Measurements from ENCODE around the gene C4orf17.
"Not testable (repeated sequence)": the region's sequence is repeated elsewhere in the genome, so short reads cannot be mapped to it uniquely, and the experiment has no call there.

C4orf17 gene

GRCh38 chr4:99510721-99511120 is at the start of gene C4orf17:
TSS of gene C4orf17 (plus strand) at chr4:99511021. CDS start at chr4:99513082, 2,061 bp downstream.
- DNase-seq = no peak

DNA sequence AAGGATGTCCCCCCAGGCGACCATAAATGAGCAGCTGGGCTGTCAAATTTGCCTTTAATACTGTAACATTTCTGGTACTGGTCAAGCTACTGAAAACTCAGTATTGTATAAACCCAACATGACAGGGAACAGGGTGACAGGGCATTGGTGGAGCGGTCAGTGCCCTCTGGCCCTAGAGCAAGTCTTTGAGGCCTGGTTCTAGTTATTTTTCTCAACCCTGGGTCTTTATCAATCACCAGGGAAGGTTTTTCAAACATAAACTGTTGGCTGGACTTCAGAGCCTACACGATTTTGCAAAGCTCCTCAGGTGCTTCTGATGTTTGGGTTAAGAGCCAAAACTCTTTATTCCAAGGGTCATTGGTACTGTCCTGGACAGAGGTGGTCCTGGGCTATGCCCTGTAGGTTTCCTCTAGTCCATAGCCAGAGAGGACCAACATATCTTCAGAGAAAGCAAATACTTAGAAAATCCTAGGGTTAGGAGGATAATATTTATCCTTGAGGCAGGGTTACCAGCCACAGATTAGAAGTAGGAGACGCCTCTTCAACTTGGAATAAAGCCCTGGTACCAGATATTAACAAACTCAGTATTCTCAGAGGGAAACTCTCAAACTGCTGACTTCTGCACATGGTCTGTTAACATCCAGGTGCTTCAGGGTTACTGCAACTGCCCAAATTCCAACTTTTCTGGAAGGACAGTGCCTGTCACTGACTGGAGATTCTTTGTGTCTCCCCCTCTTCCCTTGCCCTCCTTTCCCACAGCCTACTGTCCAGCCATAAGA is 49.0 kb upstream of the C4orf17 start:
- no peak for DNase-seq

GRCh38 chr4:99462875-99463464 is 47.9 kb upstream of the C4orf17 start:
- DNase-seq = no peak

DNA sequence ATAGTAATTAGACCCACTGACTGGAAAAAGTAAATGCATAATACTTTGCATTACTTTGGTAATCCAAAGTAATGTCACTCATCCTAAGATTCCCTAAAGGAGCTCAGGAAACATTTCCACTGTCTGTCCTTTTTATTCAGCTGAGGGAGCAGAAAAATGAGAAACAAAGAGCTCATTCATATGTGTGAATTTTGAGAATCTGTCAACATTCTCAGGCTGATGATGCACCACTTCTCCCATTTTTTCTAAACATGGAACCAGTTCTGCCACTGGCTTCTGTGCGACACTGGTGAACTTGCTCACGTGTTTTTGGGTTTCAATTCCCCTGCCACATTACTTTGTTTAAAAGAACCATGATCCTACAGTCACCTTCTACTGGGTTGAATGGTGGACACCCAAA is 47.3 kb upstream of the C4orf17 start:
- no peak for DNase-seq

DNA sequence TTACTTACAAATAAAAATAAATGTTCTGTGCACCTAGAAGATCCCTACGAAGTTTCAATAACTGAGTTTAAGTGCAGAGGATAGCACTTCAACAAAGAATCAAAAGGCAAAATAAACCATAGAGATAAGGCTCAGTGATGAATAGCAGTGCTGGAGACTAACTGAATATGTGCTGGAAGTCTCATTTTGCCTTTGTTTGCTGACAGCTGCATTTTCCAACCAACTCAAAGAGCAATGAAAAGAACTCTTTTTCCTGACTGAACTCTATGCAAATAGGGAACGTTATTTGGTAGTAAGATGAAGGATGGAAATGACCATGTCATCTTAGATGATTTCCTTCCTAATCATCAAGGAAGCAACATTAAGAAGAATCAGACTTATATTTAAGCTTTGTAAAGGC is 42.9 kb upstream of the C4orf17 start:
- DNase-seq = no peak

- no peak for DNase-seq
Measured at GRCh38 chr4:99468889-99469288, 41.9 kb upstream of the C4orf17 start.

DNA sequence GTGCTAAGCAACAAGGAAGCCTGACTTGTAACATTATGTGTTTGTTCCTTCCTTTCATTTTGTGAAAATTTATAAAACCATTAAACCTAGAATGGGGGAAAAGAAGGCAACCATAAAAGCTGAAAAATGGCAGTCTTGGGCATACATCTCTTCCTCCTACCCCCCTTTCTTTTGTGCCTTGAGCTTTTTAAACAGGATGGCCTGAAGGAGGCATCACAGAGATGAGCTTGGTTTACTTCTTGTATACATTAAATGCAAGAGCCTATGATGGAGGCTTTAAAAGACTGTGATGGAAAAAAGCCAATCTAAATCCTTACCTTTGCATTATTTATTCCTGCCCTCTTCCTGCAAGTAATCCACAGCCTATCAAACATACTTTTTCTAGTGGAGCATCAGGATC is 39.5 kb upstream of the C4orf17 start:
- no peak for DNase-seq

GRCh38 chr4:99471896-99472295 is 38.9 kb upstream of the C4orf17 start:
- DNase-seq = no peak

DNA sequence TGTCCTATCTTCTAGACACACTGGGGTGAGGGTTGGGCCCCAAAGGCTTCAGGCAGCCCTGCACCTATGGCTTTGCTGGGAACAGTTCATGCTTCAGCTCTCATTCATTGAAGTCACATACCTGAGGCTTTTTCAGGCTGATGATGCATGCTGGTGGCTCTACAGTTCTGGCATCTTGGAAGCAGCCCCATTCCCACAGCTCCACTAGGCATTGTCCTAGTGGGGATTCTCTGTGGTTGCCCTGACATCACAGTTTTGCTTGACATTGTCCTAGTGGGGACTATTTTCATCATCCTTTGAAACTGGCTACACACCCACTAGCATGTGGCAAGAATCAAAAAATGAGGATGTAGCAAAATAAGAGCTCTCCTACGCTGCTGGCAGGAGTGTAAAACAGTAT is 37.7 kb upstream of the C4orf17 start:
- no peak for DNase-seq

DNA sequence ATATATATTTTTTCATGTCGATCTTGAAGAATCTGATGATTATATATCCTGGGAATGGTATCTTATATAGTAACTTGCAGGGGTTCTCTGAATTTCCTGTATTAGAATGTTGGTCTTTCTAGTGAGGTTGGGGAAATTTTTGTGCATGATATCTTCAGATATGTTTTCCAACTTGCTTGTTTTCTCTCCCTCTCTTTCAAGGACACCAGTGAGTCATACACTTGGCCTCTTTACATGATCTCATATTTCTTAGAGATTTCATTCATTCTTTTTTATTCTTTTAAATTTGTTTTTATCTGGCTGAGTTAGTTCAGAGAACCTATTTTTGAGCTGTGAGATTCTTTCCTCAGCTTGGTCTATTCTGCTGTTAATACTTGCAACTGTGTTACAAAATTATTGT is 27.2 kb upstream of the C4orf17 start:
- DNase-seq = no peak

GRCh38 chr4:99485212-99485611 is 25.6 kb upstream of the C4orf17 start:
- DNase-seq = no peak

DNA sequence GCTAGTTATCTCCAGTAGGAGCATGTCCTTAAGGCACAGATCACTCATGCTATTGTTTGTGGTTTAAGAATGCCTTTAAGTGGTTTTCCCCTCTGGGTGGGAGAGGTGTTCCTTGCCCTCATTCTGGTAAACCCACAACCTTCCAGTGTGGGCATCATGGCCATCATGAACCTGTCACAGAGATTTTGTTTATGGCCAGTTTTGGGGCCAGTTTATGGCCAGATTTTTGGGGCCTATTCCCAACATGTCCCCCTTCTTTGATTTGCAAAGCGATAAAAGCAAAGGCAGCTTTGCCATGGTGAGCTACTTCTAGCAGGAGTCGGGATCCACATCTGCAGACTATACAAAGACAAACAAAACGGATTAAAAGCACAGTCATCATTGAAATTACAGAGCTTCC is 24.2 kb upstream of the C4orf17 start:
- not testable (repeated sequence) for DNase-seq

DNA sequence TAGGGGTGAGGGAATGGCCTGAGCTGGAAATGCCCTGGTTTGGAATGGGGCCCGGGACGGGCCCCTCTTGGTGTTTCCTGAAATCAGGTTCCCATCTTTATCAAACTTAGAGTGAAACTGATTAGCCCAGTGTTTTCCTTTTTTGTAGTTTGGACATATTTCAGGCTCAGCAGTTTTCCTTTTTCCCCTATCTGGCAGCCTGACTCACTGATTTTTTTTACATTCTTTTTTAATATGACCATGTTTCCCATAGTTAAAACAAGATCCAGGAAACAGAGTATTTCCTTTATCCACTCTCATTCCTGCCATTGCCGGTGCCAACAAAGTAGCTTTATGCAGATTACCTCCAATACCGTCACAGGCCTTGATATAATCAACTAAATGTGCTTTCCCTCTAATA is 20.5 kb upstream of the C4orf17 start:
- DNase-seq = no peak

- DNase-seq = no peak
Measured at GRCh38 chr4:99504804-99505502, 5.9 kb upstream of the C4orf17 start.

DNA sequence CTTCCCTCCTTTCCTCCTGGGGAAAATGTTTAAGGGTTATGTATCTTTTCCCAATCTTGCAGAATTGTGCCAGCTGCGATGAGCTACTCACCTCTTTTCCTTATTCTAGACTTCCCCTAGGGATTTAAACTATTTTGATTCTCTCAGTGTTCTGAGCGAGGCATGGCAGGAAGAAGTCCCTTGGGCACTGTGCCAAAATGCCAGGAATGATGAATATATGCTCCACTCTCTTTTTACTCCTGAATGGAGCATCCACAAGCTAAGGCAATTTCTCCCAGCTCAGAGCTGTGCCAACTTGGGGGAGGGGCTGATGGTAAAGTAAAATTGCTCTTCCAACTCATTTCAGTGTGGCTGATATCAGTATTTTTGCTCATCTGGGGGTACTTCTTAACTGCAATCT is 4.0 kb upstream of the C4orf17 start:
- no peak for DNase-seq

- no peak for DNase-seq
Measured at GRCh38 chr4:99507349-99507748, 3.5 kb upstream of the C4orf17 start.

- no peak for DNase-seq
Measured at GRCh38 chr4:99507762-99508161, 3.1 kb upstream of the C4orf17 start.

DNA sequence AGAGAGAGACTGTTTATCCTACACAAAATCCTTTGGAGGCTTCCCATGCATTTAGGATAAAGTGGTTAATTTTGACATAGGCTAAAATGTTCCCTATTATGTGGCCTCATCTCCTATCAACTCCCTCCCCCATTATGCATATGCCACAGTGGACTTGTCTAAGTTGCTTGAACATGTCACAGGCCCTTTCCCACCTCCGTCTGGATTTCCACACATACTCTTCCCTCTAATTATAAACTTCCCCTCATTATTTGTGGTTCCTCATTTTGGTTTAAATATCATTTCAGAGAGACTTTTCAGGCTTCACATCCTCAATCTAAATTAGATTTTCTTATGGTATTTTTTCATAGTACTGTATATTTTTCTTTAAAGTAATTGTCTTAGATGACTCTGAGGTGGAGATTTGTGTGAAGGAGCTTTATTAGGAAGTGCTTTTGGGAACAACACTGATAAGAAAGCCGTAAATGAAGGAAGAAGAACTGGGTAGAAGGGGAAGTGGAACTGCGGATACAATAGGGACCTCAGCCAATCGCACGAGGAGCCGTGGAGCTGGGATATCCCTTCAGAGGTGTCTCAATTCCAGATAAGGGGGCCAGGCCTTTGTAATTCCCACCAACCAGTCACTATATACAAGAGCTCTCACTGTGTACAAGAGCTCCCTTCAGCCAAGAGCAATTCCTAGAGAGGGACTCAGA is 7.9 kb downstream of the C4orf17 start:
- no peak for DNase-seq

DNA sequence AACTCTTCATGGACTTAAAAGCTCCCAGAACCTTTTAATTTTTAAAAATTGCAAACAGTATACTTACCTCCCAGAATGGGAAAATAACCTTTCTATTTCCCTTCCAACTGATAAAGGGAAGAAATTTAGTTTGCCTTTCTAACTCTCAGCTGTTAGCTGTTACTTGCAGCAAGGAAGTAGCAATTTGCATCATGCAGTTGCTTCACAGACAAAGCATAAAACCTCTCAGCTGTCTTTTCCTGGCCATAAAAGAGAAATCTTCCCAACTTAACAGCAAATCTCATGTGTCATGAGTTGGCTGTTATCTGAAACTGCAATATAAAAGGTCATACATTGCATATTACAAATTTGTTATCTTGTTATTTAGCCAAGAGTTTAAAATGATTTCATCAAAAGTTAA is 18.4 kb downstream of the C4orf17 start:
- DNase-seq = no peak

GRCh38 chr4:99529956-99530355 is 19.1 kb downstream of the C4orf17 start:
- DNase-seq = no peak

GRCh38 chr4:99534699-99535098 is 23.9 kb downstream of the C4orf17 start:
- DNase-seq = not testable (repeated sequence)

GRCh38 chr4:99536271-99536670 is 25.4 kb downstream of the C4orf17 start:
- no peak for DNase-seq

GRCh38 chr4:99536848-99537247 is 26.0 kb downstream of the C4orf17 start:
- DNase-seq = no peak

GRCh38 chr4:99537674-99538073 is 26.9 kb downstream of the C4orf17 start:
- no peak for DNase-seq
